GM06990 (cell line): ENCODE data around the gene UBXN2A.
"Not testable (repeated sequence)": the region's sequence is repeated elsewhere in the genome, so short reads cannot be mapped to it uniquely, and the experiment has no call there.

ENCODE experiments used
- DNase-seq: peaks from one replicate; pipeline ENCODE4 v3.0.0-alpha.2; 2011; ENCODE audit not compliant: insufficient read length; ENCODE audit errors: extremely low read depth
- H3K27me3 ChIP-seq: replicated peaks from 2 replicates; pipeline ENCODE4 v1.6.0; 2011; ENCODE audit warnings: low read length; ENCODE audit not compliant: control insufficient read depth, insufficient read depth
- H3K36me3 ChIP-seq: 2 replicates; pipeline ENCODE4 v1.5.1; 2011; ENCODE audit warnings: low read length; ENCODE audit not compliant: control insufficient read depth, insufficient read depth
- H3K4me3 ChIP-seq: replicated peaks from 2 replicates; pipeline ENCODE4 v1.5.1; 2011; ENCODE audit warnings: low read depth, mild to moderate bottlenecking, control low read depth, low read length
- TF ChIP-seq, protein P1 (sequence below): IDR thresholded peaks from 2 replicates; pipeline ENCODE4 v1.5.1; 2011; ENCODE audit warnings: low read length, control low read depth, mild to moderate bottlenecking, inconsistent platforms; ENCODE audit not compliant: insufficient read depth, poor library complexity, severe bottlenecking

The UBXN2A gene

DNA sequence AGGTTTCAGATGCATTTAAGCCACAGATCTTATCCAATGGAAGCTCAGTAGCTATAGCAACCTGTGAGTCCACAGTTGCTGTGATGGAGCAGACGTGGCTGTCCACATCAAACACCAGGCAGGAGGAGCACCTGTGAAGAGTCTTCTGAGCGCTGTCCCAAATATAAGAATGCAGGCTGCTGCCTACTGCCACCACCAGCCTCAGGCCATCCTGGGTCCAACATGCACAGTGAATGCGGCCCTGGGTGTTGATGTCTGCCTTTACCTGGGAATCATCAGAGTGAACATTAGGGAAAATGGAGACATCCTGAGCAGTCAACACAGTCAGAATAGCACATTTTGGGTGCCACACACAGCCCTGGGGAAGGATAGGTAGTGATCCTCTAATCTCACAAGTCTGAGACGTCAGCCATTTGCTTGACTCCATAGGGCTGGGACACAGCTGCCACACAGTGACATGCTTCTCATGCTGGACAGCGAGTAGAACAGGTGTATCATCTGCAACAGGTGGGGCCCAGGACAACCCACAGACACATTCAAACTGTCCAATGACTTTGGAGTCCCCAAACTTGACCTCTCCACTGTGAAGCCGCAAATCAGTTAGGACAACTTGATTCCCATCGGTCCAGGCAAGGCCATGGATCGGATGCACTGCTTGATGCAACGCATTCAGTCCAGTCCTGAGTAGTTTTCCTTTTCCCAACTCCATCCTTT is 98.7 kb downstream of the UBXN2A start:
- DNase-seq = no peak
- H3K36me3 ChIP-seq = peaks cover 2% of the 10 kb centered on the region
- no peaks in the 10 kb centered on the region for H3K27me3 ChIP-seq
- no peak overlapping the region for H3K4me3 ChIP-seq
- TF ChIP-seq, protein P1, sequence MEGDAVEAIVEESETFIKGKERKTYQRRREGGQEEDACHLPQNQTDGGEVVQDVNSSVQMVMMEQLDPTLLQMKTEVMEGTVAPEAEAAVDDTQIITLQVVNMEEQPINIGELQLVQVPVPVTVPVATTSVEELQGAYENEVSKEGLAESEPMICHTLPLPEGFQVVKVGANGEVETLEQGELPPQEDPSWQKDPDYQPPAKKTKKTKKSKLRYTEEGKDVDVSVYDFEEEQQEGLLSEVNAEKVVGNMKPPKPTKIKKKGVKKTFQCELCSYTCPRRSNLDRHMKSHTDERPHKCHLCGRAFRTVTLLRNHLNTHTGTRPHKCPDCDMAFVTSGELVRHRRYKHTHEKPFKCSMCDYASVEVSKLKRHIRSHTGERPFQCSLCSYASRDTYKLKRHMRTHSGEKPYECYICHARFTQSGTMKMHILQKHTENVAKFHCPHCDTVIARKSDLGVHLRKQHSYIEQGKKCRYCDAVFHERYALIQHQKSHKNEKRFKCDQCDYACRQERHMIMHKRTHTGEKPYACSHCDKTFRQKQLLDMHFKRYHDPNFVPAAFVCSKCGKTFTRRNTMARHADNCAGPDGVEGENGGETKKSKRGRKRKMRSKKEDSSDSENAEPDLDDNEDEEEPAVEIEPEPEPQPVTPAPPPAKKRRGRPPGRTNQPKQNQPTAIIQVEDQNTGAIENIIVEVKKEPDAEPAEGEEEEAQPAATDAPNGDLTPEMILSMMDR = no peak

DNA sequence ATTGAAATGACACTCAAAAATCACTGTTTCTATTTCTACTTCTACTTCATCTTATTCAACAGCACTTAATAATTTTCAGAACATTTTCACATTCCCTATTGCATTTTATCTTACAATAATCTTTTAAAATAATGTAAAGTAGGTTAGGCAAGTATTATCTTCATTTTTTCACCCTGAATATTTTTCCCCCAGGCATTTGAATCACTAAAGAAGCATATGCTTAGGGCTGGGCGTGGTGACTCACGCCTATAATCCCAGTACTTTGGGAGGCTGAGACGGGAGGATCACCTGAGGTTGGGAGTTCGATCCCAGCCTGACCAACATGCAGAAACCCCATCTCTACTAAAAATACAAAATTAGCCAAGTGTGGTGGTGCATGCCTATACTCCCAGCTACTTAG is 100.2 kb downstream of the UBXN2A start:
- H3K4me3 ChIP-seq = no peak overlapping the region
- TF ChIP-seq, protein P1 = no peak
- H3K27me3 ChIP-seq = no peaks in the 10 kb centered on the region
- peaks cover 2% of the 10 kb centered on the region for H3K36me3 ChIP-seq
- no peak for DNase-seq

DNA sequence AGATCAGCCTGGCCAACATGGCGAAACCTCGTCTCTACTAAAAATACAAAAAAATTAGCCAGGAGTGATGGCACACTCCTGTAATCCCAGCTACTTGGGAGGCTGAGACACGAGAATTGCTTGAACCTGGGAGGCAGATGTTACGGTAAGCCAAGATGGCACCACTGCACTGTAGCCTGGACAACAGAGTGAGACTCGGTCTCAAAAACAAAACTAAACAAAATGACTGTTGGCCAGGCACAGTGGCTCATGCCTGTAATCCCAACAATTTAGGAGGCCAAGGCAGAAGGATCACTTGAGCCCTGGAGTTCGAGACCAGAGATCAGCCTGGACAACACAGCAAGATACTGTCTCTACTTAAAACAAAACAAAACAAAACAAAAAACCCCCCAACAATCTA is 102.9 kb downstream of the UBXN2A start:
- not testable (repeated sequence) for H3K36me3 ChIP-seq, H3K4me3 ChIP-seq, H3K27me3 ChIP-seq, DNase-seq

DNA sequence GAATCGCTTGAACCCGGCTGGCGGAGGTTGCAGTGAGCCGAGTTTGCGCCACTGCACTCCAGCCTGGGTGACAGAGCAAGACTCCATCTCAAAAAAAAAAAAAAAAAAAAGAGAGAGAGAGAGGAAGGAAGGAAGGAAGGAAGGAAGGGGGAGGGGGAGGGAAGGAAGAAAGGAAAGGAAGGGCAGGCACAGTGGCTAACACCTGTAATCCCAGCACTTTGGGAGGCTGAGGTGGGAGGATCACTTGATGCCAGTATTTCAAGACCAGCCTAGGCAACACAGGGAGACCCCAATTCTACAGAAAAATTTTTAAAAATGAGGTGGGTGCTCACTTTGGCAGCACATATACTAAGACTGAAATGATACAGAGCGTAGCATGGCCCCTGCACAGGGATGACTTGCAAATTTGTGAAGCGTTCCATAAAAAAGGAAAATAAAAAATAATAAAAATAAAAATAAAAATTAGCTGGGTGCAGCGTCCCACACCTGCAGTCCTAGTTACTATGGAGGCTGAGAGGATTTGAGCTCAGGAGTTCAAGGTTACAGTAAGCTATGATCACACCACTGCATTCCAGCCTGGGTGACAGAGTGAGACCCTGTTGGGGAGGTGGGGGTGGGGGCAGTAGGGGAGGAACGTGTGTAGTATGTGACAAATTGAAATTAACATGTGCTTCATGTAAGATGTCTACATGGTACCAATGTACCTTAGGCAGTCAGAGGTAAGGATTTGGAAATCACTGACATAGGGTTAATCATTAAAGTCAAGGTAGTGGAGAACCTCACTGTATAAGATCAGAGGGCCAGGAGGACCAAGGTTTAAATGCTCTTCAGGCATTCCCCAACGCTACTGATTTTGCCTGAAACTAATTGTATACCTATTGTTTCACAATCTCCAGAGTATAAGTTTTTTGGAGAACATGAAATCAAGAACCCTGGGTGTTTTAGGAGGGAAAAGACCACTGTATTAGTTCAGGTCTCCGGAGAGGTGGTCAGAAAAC is 105.5 kb downstream of the UBXN2A start:
- Histone ChIP-seq H3K27me3 (no peaks in the 10 kb centered on the region), H3K36me3 (no peaks in the 10 kb centered on the region), H3K4me3 (peak overlapping the region; percentile 80)
- DNase-seq = no peak
- TF ChIP-seq, protein P1 = no peak

DNA sequence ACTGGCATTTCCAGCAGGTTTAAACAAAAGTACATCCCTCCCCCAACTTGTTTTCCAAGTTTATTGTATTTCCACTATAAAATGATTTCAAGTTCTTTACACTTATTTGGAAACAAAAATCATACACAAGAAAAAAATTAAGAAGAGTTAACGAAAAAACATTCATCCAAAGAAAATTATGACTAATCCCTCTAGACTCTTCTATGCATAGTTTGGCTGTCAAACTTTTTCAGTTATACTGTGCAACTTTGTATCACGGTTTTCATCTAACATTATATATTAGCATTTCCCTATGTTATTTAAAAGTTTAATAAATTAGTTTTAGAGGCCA is 106.3 kb downstream of the UBXN2A start:
- Histone ChIP-seq H3K27me3 (no peaks in the 10 kb centered on the region), H3K36me3 (no peaks in the 10 kb centered on the region), H3K4me3 (peak overlapping the region; percentile 80)
- no peak for DNase-seq
- TF ChIP-seq, protein P1 = no peak
